ENCODE results near the gene ABR.

DNA sequence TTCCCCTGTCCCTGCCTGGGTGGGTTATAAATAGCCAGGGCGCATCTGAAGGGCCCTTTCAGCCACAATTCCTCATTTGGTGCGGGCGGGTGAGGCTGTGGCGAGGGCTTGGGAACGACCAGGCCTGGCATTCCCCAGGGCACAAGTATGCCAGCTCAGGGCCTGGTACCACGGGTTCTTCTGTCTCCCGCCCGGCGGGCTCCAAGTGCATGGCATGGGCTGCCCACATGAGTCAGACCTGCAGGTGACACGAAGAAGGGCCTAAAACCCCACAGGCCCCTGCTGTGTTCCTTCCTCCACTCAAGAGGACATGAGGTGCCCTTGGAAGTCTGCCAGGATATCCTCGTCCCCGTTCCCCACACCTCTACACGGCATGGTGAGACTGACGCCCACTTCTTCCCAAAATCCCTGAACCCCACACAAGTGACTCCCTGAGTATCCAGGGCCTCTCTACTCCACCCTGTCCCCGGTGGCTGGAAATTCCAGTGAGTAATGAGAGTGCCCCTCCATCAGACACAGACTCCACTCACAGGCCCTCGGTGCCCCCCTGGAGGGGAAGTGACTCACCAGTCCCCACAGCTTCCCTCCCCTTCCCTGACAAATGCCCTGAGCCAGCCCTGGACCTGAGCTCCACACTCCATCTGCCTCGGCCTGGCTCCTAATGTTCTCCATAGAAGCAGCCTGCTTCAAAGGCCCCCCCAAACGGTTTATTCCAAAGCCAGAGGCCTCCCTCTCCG lies 68.8 kb downstream of the ABR start:
- TF ChIP-seq CTCF (IDR thresholded peaks at IDR 0.05): no peak
- TF ChIP-seq POLR2A (IDR thresholded peaks at IDR 0.05): no peak
- TF ChIP-seq POLR2AphosphoS5 (IDR thresholded peaks at IDR 0.05): no peak

All from prostate gland (tissue), 2 donors.